GM12878 (cell line): ENCODE data around the gene DOK7.

Experiments
- DPF2 ChIP-seq: fragments of 450-650 bp; IDR thresholded peaks from 2 replicates; pipeline ENCODE4 v1.6.1; 2017; ENCODE audit warnings: mild to moderate bottlenecking
- YBX1 ChIP-seq: fragments of 450-650 bp; IDR thresholded peaks from 2 replicates; pipeline ENCODE4 v1.6.1; 2016; ENCODE audit warnings: antibody characterized with exemption

DNA sequence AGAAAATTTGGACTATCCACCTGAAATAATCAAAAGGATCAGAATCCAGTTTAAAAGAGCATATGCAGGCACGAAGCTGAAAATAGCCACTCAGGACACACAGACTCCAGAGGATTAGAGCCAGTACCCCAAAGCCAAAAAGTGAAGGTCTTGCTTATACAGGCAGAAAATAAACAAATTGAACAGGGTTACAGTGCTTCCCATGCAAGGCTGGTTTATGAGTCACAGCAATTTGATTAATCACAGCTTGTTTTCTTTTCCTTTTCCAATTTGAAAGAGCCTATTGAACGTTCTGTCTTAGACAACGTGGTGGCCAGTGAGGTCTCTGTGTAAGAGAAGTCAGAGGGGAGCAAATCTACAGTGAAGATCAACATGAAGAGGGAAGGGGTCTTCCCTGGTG lies 11.2 kb upstream of the DOK7 start:
- TF ChIP-seq YBX1 (no peak), DPF2 (no peak)
